AG09309 (cell line): ENCODE measurements around the gene XXYLT1.

Experiments
- DNase-seq: peaks from one replicate; pipeline ENCODE4 v3.0.0-alpha.2; 2010; ENCODE audit warnings: low read depth
- H3K4me3 ChIP-seq: 2 replicates; pipeline ENCODE4 v1.5.1; 2011; ENCODE audit warnings: mild to moderate bottlenecking, low read depth, low read length, moderate library complexity; ENCODE audit not compliant: control insufficient read depth
- TF ChIP-seq, protein P1 (sequence below): IDR thresholded peaks from 2 replicates; pipeline ENCODE4 v1.5.1; 2011; ENCODE audit warnings: mild to moderate bottlenecking, low read depth, low read length, inconsistent platforms; ENCODE audit not compliant: insufficient read depth, control insufficient read depth; ENCODE audit errors: missing control alignments

The XXYLT1 gene

DNA sequence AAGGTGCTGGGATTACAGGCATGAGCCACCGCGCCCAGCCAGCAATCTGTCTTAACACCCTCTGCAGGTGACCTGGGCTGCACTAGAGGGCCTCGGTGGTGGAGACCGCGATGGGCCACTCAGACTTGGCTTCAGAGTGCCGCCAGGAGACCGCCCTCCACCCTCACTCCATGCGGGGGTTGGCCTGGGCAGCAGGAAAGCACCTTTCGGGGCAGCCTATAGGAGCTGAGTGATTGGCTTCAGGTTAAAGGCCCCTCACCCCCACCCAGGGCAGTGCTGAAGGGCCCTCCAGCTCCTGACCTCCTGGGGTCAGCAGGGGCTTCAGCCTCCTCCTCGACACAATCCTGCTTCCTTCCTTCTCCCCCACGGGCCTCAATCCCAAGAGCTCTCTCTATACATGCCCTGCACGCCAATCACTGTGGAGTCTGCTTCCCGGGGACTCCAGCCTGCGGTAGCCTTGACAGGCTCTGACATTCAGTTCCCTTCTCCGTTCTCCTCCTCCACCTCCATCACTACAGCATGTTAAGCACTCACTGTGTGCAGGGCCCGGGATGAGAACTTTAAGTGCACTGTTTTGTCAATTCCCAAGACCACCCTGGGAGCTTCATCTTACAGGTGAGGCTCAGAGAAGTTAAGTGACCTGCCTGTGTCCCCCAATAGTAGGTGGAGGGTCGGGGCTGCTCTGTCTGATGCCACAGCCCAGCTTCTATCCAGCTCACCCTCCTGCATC, 225.3 kb downstream of the XXYLT1 start:
- TF ChIP-seq, protein P1, sequence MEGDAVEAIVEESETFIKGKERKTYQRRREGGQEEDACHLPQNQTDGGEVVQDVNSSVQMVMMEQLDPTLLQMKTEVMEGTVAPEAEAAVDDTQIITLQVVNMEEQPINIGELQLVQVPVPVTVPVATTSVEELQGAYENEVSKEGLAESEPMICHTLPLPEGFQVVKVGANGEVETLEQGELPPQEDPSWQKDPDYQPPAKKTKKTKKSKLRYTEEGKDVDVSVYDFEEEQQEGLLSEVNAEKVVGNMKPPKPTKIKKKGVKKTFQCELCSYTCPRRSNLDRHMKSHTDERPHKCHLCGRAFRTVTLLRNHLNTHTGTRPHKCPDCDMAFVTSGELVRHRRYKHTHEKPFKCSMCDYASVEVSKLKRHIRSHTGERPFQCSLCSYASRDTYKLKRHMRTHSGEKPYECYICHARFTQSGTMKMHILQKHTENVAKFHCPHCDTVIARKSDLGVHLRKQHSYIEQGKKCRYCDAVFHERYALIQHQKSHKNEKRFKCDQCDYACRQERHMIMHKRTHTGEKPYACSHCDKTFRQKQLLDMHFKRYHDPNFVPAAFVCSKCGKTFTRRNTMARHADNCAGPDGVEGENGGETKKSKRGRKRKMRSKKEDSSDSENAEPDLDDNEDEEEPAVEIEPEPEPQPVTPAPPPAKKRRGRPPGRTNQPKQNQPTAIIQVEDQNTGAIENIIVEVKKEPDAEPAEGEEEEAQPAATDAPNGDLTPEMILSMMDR = no peak
- DNase-seq = no peak
- no peak overlapping the region for H3K4me3 ChIP-seq

DNA sequence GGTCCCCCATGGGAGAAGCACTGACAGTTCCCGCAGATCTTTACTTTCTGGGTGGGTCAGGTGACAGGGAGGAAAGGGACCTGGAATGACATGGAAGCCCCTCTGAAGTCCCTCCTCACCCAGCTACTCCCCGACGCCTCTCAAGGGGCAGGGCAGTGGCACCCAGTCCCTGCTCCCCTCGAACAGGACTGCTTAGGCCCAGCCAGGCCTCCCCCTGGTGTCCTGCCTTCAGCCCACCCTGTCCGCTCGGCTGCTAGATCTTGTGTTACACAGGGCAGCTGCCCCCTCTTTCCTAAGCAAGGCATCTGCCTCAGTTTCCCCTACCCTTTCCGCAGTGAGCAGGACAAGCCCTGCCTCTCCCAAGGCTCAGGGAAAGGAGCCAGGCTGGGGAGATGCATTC, 226.5 kb downstream of the XXYLT1 start:
- no peak overlapping the region for H3K4me3 ChIP-seq
- TF ChIP-seq, protein P1 = no peak
- DNase-seq = no peak

DNA sequence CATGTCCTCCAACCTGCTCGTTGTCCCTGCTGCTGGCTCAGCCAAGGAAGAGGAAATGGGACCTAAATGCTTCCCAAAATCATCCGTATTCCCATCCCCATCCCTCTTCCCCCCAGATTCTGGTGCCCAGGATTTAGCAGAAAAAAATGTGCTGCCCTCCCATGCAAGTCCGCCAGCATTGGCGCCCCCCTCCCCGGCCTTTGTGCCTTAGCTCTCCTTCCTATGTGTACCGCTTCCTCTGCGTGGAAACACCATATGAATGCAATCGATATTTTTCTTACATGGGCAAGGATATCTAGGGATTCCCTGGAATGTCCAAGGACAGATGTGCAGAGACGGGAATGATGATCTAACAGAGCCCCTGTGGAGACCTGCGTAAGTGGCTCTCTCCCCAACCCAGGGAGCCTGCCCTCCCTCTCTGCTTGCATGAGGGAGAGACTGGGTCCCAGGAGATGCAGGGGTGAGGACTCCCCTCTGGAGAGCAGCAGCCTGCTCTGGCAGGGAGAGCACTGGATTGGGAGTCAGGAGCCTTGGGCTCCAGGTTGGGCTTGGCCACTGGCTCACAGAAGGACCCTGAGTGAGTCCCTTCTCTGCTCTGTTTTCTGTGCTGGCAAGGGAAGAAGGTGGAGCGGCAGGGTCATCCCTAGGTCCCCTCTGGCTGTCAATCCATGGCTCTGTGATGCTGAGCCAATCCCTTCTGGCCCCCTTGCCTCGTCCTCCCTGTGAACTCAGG, 227.2 kb downstream of the XXYLT1 start:
- no peak for DNase-seq
- no peak overlapping the region for H3K4me3 ChIP-seq
- TF ChIP-seq, protein P1 = no peak

DNA sequence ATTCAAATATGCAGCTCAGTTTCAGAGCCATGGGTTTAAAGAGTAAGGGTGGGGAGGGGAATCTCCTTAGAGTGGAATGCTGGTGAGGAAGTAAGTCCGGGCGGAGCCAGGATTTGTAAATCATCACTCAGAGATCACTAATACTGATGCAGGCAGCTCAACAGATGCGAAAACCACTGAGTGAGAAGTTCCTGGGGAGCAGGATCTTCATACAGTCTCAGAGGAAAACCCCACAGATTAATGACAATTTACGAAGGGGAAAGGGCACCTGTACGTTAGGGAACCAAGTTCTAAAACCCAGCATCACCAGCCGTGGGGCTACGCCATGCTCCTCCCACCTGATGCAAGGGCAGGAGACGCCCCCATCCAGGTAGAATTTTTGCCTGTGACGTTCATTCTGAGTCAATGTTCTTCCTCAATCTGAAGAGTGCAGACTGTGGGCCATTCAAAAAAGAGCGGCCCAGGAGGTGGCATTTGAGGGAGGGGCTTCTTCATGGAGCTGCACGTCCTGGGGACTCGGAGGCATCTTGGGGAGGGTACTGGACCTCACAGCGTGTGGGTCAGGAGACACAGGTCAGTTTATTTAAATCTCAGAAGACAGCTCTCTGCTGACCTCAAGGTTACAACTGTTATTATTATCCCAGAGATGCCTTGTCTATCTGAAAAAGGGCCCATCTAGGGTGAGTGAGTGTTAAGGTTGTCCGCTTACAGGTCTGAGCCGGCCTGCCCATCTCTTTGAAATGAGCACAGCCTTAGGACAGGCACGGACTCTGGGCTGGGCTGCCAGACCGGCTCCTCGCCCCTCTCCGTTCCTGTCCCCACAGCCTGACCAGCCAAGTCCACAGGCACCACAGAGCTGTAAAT, 228.0 kb downstream of the XXYLT1 start:
- no peak overlapping the region for H3K4me3 ChIP-seq
- no peak for DNase-seq
- TF ChIP-seq, protein P1 = no peak

DNA sequence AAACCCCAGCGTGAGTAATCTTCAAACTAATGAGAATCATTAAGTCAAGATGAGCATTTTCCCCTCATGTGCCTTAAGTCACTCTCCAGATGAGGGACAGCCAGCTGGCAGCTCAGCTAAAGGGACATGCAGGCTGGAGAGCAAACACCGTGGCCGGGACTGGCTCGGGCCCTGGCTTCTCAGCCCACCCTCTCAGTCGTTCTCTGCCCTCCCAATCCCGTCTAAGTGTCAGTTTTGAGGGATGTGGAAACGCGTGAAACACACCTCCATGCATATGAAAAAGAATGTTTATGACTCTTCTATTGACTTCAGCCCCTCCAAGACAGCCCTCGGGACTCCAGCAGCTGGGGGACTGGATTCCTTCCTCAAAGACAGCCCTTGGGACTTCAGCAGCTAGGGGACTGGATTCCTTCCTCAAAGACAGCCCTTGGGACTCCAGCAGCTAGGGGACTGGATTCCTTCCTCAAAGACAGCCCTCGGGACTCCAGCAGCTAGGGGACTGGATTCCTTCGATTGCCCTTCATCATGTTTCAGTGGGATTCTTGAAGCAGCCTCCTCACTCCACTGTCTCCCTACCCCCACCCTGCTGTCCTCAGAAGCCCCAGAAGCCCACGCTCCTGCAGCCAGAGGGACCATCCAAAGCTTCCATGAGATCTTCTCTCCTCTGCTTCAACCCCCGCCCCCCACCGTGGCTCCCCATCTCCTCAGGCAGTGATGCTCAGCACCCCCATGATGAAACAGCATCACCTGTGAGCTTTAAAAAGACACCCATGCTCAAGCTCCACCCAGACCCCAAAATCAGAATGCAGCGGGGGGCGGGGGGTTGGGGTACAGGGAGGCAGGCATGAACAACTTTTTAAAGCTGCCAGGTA, 228.9 kb downstream of the XXYLT1 start:
- TF ChIP-seq, protein P1 = no peak
- no peak for DNase-seq

DNA sequence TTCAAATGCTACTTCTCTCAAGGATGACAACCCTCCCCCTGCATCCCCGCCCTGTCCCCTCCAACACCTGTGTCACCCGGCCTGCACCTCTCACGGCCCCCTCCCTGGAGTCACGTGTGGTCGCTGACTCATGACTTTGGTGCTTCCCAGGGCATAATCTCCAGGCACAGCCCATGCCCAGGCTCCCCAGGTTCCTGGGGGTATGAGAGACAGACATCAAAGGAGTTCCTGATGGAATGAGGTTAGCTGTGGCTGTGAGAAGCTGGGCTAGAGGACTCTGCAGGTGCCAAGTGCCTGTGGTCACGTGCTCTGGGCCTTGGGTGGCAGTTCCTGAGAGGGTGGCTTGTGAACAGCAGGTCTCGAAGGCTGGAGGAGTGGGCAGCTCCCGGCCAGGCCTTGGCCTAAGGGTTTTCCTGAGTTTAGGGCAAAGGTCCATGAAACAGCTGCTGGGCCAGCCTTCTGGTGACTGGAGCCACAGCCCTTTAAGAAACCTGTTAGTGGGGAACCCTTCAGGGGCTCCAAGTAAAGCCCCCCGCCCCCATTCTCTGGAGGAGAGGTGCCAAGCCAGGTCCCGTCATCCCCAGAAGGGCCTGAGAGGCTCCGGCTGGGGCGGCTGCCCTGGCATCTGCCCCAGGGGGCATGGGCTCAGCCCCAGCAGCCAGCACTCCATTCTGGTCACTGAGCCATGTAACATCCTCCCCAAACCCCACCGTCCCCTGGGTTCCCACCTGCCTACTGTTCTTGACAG, 230.0 kb downstream of the XXYLT1 start:
- TF ChIP-seq, protein P1 = no peak
- no peak overlapping the region for H3K4me3 ChIP-seq
- no peak for DNase-seq

More for the DNA sequence above, 228.9 kb downstream of the XXYLT1 start:
- no peak overlapping the region for H3K4me3 ChIP-seq
